GM19099 (cell line): Measurements from ENCODE around the gene PLA2G3.

Experiments
- POLR2A ChIP-seq: IDR thresholded peaks from 3 replicates; pipeline ENCODE4 v1.6.1; 2011; ENCODE audit warnings: low read depth; ENCODE audit not compliant: insufficient read length; ENCODE audit errors: extremely low read depth

PLA2G3 gene

DNA sequence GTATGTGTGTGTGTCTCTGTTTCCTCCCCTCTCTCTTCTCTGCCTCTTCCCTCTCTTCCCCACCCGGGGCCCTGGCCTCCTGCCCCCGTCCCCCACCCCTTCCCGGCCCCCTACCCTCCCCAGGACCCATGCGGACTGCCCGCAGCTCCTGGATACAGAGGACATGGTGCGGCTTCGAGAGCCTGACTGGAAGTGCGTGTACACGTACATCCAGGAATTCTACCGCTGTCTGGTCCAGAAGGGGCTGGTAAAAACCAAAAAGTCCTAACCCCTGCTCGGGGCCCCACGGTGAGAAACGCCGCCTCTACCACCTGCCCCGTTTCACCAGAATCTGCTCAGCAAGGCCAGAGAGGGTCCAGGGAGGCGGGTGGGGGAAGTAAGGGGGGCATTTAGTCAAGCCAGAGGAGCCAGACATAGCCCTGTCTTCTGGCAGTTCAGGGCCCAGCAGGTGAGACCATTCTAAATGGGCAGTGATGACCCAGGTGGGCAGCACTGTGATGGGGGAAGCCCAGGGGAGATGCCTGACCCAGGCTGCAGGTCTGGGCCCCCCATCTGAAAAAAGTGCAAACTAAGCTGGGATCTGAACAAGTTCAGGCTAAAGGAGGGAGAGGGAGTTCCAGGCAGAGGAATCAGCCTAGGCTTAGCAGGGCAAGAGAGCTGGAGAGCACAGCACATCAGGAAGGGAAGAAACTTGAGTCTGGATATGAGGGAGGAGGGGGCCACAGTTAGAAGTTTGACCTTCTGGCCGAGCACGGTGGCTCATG, 39.4 kb downstream of the PLA2G3 start:
- TF ChIP-seq POLR2A, result no peak

DNA sequence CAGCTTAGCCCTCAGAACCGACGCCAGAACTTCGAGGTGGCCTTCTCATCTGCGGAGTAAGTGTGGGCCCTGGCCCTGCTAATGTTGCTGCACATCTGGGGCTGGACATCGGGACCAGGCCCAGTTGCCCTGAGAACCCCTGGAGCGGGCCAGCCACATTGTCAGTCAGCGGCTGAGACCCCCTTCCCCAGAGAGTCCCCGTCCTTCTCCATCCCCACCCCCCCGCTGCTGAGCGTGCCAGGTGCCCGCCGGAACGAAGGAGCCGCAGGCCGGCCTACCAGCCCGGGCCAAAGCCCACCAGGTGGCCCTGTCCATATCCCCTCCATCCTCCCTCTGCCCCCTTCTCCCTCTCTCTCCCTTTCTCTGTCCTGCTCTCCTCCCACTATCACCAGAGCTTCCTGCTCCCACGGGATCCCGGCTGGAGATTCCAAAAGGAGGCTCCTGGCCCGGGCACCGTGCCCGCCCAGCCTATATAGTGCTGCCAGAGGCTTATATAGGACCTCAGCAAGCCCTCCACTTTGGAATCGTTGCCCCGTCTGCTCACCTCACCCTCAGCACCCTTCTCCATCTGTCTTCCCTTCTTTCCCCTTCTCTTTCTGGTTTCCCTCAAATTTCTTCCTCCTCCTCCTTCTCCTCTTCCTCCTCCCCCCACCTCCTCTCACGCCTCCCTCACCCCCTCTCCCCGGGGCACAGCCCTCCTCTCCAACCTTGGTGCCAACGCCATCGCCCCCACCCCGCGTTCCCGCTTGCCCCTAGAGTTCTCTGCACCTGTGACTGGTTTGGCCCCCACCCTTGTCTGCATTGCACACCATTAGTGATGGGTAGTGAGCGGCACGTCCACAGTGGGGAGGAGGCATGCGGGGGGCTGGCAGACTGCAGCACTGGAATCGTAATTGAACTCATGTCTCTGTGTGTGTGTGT, 40.2 kb downstream of the PLA2G3 start:
- no peak for TF ChIP-seq POLR2A

DNA sequence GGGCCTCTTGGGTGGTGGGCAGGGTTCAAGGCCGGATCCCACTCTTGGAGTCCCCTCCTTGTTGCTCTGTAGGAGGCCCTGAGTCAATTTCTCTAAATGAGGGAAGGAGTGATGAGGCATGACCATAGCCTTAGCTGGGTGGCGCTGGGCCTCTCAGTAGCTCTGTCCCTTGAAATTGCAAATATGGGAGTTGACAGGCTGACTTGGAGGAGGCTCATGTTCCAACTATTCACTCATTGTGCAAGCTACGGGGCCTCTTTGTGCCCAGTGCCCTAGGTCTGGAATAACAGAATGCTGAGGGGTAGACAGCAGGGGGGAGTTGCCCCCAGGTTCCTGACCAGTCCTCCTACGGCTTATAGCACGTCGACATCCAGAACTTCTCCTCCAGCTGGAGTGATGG, 40.9 kb downstream of the PLA2G3 start:
- TF ChIP-seq POLR2A, result no peak

DNA sequence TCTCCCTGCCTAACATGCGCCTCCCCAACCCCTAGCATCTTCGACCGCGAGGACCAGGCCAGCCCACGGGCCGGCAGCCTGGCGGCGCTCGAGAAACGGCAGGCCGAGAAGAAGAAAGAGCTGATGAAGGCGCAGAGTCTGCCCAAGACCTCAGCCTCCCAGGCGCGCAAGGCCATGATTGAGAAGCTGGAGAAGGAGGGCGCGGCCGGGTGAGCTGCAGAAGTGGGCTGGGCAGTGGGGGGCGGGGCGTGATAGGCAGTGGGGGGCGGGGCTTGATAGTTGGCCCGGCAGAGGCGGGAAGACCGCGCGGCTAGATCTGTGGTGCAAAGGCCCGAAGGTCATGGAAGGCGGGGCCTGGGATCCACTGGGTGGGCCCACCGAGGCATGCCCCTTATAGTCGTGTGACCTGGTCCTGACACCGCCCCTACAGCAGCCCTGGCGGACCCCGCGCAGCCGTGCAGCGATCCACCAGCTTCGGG, 41.6 kb downstream of the PLA2G3 start:
- TF ChIP-seq POLR2A, result no peak

DNA sequence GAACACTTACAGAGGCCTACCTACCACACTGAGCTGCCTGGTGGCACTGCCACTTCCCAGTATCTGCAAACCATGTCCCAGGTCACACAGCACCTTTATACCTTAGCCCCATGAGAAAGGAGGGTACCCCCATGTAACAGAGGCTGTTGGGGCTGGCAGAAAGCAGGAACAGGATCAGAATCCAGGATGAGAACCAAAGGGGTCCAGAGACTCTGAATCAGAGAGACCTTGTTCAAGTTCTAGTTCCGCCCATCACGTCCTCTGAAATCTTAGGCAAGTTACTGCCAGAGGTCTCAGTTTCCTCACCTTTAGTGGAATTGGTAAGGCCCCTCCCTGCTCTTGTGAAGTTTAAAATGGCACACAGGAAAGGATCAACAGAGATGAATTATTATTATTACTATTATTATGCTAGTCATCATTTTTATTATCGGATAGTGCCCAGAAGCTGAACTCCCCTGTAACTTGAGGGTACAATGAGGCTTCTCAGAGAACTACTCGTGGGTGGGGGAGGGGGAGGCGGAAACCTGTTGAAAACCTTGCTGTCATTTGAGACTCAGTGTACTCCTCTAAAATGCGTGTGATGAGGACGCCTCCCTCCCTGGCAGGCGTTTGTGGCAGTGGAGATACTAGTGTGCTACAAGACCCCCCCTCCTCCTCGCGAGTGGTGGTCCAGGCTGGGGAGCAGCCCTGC, 42.2 kb downstream of the PLA2G3 start:
- no peak for TF ChIP-seq POLR2A

DNA sequence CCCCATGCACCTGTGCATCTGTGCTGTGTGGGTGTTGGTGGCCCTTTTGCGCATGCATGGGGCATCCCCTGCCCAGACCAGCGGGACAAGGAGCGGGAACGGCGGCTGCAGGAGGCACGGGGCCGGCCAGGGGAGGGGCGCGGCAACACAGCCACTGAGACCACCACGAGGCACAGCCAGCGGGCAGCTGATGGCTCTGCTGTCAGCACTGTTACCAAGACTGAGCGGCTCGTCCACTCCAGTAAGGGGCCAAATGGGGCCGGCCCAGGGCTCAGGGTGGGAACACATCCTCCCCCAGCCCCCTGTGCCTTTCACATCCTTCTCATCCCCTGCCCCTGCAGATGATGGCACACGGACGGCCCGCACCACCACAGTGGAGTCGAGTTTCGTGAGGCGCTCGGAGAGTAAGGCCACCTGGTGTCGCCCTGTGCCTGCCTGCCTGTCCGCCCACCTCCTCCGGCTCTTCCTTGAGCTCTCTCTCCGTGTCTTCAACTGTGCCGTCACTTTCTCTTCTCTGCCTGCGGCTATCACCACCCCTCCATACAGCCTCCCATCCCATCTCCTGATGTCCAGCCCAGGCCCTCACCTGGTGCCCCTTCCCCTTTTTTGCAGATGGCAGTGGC, 43.5 kb downstream of the PLA2G3 start:
- no peak for TF ChIP-seq POLR2A

DNA sequence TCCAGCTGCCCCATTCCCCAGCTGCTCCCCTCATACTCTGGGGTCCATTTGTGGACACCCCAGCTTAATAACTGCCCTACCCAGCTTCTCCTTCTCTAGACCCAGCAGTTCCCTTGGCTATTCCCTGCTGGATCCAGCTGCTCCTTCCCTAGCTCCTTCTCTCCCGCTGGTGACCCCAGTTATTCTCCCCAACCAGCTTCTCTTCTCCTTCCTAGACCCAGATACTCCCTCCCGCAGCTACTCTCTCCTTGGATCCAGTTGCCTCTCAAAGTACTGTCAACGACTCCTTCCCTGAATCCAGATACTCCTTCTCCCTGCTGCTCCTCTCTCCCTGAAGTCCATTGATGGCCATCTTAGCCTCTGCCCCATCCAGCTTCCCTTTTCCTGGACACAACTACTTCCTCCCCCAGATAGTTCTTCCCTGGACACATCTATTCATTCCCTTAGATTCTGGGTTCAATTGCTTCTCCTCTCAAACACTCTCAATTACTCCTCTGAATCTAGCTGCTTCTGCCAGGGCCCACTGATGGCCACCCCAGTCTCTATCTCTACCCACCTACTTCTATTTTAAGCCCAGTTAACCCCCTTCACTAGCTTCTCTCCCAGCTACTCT, 44.6 kb downstream of the PLA2G3 start:
- no peak for TF ChIP-seq POLR2A

DNA sequence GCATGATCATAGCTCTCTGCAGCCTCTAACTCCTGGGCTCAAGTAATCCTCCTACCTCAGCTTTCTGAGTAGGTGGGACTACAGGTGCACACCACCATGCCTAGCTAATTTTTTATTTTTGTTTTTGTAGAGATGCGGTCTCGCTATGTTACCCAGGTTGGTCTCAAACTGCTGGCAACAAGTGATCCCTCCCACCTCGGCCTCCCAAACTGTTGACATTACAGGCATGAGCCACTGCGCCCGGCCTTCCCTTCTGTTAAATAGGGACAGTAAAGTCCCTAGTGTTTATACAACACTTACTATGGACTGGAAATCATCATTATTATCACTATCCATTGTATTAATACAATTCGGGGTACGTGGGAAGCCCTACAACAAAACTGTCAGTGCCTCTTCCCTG, 45.6 kb downstream of the PLA2G3 start:
- TF ChIP-seq POLR2A, result no peak

DNA sequence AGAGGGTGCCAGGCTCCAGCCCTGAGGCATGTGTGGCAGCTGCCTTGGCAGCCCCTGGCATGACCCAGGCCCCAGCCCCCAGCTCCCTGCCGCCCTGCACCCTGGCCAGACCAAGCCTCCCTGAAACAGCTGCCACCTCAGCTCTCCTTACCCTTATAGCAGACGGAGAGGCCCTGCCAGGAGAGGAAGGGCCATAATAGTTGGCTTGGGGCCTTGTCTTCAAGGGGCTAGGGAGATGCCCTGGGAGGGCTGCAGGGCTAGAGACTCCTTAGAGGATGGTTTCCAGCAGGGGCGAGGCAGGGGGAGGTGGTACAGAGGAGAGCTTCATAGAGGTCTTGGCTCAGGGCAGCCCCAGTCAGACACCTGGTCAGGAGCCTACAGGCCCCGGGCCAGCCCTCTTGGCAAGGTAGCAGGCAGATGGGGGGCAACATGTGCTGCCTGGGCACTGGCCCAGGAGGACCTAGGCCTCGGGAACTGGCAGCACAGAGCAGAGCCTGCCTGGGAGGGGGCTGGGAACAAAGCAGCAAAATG, 46.2 kb downstream of the PLA2G3 start:
- no peak for TF ChIP-seq POLR2A

DNA sequence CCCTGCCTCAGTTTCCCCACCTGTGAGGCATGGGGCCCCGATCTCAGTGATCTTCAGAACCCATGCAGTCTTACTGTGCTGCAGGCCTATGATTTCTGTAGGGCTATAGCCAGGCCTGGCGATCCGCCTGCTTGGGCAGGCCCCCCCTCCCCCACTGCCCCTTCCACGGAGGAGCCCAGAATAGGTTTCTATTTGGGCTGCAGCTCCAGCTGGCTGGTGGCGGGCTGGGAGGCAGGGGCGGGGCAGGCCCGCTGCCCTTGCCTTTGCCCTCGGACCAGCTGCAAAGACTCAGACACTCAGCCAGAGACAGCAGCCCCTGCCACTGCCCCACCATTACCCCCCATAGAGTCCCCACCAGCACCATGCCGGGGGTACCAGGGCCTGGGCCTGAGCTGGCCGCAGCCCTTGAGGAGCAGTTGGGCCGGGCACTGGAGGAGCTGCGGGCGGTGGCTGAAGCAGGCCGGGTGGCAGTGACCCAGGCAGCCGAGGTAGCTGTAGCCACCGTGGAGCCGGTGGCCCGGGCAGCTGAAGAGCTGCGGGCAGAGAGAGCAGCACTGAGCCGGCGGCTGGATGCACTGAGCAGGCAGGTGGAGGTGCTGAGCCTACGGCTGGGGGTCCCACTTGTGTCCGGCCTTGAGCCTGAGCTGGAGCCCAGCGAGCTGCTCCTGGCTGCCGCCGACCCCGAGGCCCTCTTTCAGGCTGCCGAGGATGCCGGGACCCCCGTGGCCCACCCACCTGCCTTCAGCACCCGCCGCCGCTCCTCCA, 47.0 kb downstream of the PLA2G3 start:
- no peak for TF ChIP-seq POLR2A

DNA sequence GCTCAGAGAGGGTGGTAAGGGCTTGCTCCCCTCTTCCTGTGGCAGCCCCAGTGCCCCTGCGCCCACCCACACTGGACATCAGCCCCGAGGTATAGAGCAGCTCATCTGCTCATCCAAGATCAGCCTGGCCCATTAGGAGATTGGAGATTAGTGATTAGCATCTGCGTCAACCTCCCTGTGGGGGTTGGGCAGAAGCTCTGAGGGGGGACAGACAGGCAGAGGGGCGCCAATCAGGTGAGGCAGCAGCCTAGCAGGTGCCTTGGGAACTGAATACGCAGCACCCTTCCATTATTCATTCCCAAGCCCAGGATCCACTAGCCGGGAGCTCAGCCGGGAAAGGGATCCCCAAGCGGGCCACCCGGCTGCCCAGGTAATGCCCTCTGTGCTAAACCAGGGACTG, 48.1 kb downstream of the PLA2G3 start:
- TF ChIP-seq POLR2A, result no peak

DNA sequence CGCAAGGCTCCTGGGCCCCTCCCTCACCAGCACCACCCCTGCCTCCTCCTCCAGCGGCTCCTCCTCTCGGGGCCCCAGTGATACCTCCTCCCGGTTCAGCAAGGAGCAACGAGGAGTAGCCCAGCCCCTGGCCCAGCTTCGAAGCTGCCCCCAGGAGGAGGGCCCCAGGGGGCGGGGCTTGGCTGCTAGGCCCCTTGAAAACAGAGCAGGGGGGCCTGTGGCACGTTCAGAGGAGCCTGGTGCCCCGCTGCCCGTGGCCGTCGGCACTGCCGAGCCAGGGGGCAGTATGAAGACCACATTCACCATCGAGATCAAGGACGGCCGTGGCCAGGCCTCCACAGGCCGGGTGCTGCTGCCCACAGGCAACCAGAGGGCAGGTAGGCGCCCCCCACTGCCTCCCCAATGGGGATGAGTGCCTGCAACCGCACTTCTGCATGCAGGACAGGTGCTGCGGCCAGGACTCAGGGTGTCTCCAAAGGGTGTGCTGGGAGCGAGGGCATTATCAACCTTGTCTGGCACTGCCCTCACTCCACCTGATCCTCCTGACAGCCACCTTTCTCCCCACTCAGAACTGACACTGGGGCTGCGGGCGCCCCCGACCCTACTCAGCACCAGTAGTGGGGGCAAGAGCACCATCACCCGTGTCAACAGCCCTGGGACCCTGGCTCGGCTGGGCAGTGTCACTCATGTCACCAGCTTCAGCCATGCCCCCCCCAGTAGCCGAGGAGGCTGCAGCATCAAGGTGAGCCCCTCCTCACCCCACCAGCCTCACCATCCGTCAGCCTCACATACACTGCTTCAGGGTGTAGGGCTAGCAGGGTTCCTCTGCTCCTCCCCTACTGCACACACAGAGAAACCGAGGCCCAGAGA, 49.0 kb downstream of the PLA2G3 start:
- no peak for TF ChIP-seq POLR2A
